Astrocyte (in vitro differentiated cells and primary cell): ENCODE measurements around the gene PON1. TPM values are rescaled to one million over a fixed set of nuclear protein-coding genes. Genes with fewer than 3 reads are reported as not detected.
A peak's percentile ranks its signal among the peaks of the same experiment; 100 is the strongest.

Source experiments
- DNase-seq: peaks from one replicate; pipeline ENCODE4 v3.0.0-alpha.2; 2010; ENCODE audit warnings: low read depth
- FAIRE-seq: peaks from 2 replicates; lab custom pipeline; 2011; peaks lifted over from hg19 to GRCh38; lab: Jason Lieb, UNC
- H2AFZ ChIP-seq: 2 replicates; pipeline ENCODE4 v1.6.0; 2012; ENCODE audit warnings: low read depth, low read length, inconsistent platforms
- H3K27ac ChIP-seq: 2 replicates; pipeline ENCODE4 v1.5.1; 2011; ENCODE audit warnings: low read depth, low read length, inconsistent platforms
- H3K27me3 ChIP-seq: 2 replicates; pipeline ENCODE4 v1.6.0; 2011; ENCODE audit warnings: low read length, inconsistent platforms; ENCODE audit not compliant: insufficient read depth
- H3K36me3 ChIP-seq: 2 replicates; pipeline ENCODE4 v1.5.1; 2011; ENCODE audit warnings: low read length, inconsistent platforms; ENCODE audit not compliant: insufficient read depth
- H3K4me1 ChIP-seq: 2 replicates; pipeline ENCODE4 v1.5.1; 2011; ENCODE audit warnings: low read length, inconsistent platforms; ENCODE audit not compliant: insufficient read depth
- H3K4me2 ChIP-seq: 2 replicates; pipeline ENCODE4 v1.6.0; 2012; ENCODE audit warnings: low read length, inconsistent platforms
- H3K4me3 ChIP-seq: 2 replicates; pipeline ENCODE4 v1.5.1; 2011; ENCODE audit warnings: low read depth, mild to moderate bottlenecking, low read length, inconsistent platforms; ENCODE audit not compliant: insufficient read depth
- H3K79me2 ChIP-seq: 2 replicates; pipeline ENCODE4 v1.6.0; 2012; ENCODE audit warnings: mild to moderate bottlenecking, low read length, inconsistent platforms; ENCODE audit not compliant: insufficient read depth
- H3K9ac ChIP-seq: 2 replicates; pipeline ENCODE4 v1.6.0; 2012; ENCODE audit warnings: mild to moderate bottlenecking, low read length, inconsistent platforms
- H3K9me3 ChIP-seq: 2 replicates; pipeline ENCODE4 v1.5.1; 2012; ENCODE audit warnings: low read depth, mild to moderate bottlenecking, low read length, inconsistent platforms; ENCODE audit not compliant: insufficient read depth
- H4K20me1 ChIP-seq: 2 replicates; pipeline ENCODE4 v1.6.0; 2012; ENCODE audit warnings: low read length, inconsistent platforms; ENCODE audit not compliant: insufficient read depth
- H3K27ac Mint-ChIP-seq: one replicate; pipeline ENCODE4 v1.8.0; 2021; ENCODE audit warnings: mild to moderate bottlenecking, mixed read lengths; ENCODE audit not compliant: unreplicated experiment
- H3K27me3 Mint-ChIP-seq: one replicate; pipeline ENCODE4 v1.8.0; 2021; ENCODE audit warnings: low read depth, mixed read lengths; ENCODE audit not compliant: unreplicated experiment
- H3K36me3 Mint-ChIP-seq: one replicate; pipeline ENCODE4 v1.8.0; 2021; ENCODE audit warnings: low read depth, mixed read lengths; ENCODE audit not compliant: unreplicated experiment
- H3K4me1 Mint-ChIP-seq: one replicate; pipeline ENCODE4 v1.8.0; 2021; ENCODE audit warnings: low read depth, mixed read lengths; ENCODE audit not compliant: unreplicated experiment
- H3K4me3 Mint-ChIP-seq: one replicate; pipeline ENCODE4 v1.8.0; 2021; ENCODE audit warnings: mild to moderate bottlenecking, moderate library complexity, mixed read lengths; ENCODE audit not compliant: unreplicated experiment
- H3K9me3 Mint-ChIP-seq: one replicate; pipeline ENCODE4 v1.8.0; 2021; ENCODE audit warnings: mild to moderate bottlenecking, mixed read lengths; ENCODE audit not compliant: unreplicated experiment
- EZH2 ChIP-seq: IDR thresholded peaks from 2 replicates; pipeline ENCODE4 v1.6.1; 2012; ENCODE audit warnings: mild to moderate bottlenecking, low read length, inconsistent platforms; ENCODE audit not compliant: insufficient read depth
- total RNA-seq: library from RNA; stranded (reverse); gene quantifications from 2 replicates; pipeline ENCODE4 v1.2.1, GENCODE V29; 2021
- TF ChIP-seq, protein P1 (sequence below): IDR thresholded peaks from 2 replicates; pipeline ENCODE4 v1.5.1; 2011; ENCODE audit warnings: low read depth, mild to moderate bottlenecking, inconsistent platforms, low read length, moderate library complexity; ENCODE audit not compliant: insufficient read depth

PON1 gene
- total RNA-seq, 1 donor from 2014 or later = 1.00 TPM

DNA sequence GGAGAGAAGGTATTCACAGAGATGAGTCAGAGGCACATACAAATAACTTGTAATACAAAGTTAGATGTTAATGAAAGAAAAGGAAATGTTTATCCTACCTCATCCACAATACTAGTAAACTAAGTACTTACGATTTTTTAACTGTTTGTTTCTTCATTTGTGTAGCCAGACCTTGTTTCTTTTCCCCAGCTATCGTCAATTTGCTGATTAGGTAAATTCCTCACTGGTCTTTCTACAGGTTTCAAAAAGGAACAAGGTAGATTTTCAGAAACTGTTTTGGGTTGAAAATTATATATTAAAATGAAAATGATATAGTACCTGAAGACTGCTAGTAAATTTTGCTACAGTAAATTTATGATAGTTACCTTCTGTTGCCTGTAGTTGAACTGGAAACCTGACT lies 56.6 kb downstream of the PON1 start:
- Mint-ChIP-seq H3K4me1 (peaks cover 10% of the 10 kb centered on the region), H3K9me3 (no peaks in the 10 kb centered on the region), H3K36me3 (no peaks in the 10 kb centered on the region), H3K4me3 (no peak overlapping the region), H3K27ac (no peak overlapping the region), H3K27me3 (no peaks in the 10 kb centered on the region)
- FAIRE-seq (no peak), DNase-seq (peak; percentile 10)
- Histone ChIP-seq H3K36me3 (no peaks in the 10 kb centered on the region), H4K20me1 (no peaks in the 10 kb centered on the region), H3K27ac (no peak overlapping the region), H3K79me2 (no peaks in the 10 kb centered on the region), H3K9ac (no peak overlapping the region), H2AFZ (no peak overlapping the region), H3K27me3 (no peaks in the 10 kb centered on the region), H3K4me1 (no peaks in the 10 kb centered on the region), H3K4me3 (no peak overlapping the region), H3K4me2 (no peak overlapping the region), H3K9me3 (no peaks in the 10 kb centered on the region)
- TF ChIP-seq, protein P1, sequence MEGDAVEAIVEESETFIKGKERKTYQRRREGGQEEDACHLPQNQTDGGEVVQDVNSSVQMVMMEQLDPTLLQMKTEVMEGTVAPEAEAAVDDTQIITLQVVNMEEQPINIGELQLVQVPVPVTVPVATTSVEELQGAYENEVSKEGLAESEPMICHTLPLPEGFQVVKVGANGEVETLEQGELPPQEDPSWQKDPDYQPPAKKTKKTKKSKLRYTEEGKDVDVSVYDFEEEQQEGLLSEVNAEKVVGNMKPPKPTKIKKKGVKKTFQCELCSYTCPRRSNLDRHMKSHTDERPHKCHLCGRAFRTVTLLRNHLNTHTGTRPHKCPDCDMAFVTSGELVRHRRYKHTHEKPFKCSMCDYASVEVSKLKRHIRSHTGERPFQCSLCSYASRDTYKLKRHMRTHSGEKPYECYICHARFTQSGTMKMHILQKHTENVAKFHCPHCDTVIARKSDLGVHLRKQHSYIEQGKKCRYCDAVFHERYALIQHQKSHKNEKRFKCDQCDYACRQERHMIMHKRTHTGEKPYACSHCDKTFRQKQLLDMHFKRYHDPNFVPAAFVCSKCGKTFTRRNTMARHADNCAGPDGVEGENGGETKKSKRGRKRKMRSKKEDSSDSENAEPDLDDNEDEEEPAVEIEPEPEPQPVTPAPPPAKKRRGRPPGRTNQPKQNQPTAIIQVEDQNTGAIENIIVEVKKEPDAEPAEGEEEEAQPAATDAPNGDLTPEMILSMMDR = no peak

DNA sequence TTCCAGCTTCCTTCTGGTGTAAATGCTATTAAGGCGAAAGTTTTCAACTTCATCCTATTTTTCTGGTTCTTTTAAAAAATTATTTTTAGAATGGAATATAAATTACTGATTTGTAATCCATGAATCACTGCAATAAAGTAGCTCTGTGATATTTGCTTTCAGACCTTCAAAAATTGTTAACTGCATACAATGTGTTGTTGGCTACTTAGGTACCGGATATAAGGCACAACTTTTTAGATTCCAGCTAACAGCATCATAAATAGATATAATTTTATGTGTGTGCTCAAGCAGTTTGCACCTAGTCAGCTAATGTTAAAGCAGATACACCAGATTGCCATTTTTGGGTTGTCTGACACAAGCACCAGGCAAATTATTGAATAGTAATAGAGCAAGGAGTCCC lies 58.7 kb downstream of the PON1 start:
- H3K27ac Mint-ChIP-seq = no peak overlapping the region
- no peak overlapping the region for H3K9ac ChIP-seq
- FAIRE-seq (no peak), DNase-seq (no peak)
- H3K4me1 ChIP-seq = no peaks in the 10 kb centered on the region
- no peak overlapping the region for H3K4me3 Mint-ChIP-seq
- no peaks in the 10 kb centered on the region for H3K36me3 ChIP-seq
- H3K4me3 ChIP-seq = no peak overlapping the region
- peaks cover 10% of the 10 kb centered on the region for H3K4me1 Mint-ChIP-seq
- H4K20me1 ChIP-seq = no peaks in the 10 kb centered on the region
- no peaks in the 10 kb centered on the region for H3K27me3 Mint-ChIP-seq
- no peak overlapping the region for H2AFZ ChIP-seq
- H3K9me3 Mint-ChIP-seq = no peaks in the 10 kb centered on the region
- H3K9me3 ChIP-seq = no peaks in the 10 kb centered on the region
- no peaks in the 10 kb centered on the region for H3K36me3 Mint-ChIP-seq
- H3K27ac ChIP-seq = no peak overlapping the region
- TF ChIP-seq, protein P1 = no peak
- TF ChIP-seq EZH2 = no peak
- H3K79me2 ChIP-seq = no peaks in the 10 kb centered on the region
- H3K27me3 ChIP-seq = no peaks in the 10 kb centered on the region
- no peak overlapping the region for H3K4me2 ChIP-seq

DNA sequence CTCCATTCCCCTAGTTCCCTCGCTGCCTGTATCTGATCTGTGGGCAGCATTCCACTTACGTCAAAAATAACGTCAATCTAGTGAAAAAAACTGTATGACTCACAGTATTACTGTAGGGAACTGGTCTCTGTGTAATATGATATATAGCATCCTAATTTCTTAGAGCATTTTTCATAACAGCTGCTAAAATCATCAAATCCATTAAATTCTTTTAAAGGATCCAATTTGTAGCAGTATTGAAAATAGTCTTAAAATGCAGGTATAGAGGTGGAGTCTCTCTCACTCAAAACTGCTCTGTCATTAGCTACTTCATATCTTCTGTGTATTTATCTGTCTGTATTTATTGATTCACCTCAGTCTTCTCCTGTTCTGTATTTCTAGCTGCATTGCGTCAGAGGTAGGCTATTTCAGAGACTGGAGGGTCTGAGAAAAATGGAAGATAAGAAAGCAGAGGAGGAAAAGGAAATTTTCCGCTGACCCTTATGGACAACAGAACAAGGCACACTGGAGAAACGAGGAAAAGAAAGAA lies 59.9 kb downstream of the PON1 start:
- H3K9me3 Mint-ChIP-seq = no peaks in the 10 kb centered on the region
- FAIRE-seq (no peak), DNase-seq (peak; percentile 77)
- H2AFZ ChIP-seq = no peak overlapping the region
- peak overlapping the region; percentile 31 for H3K4me2 ChIP-seq
- peak overlapping the region; percentile 9 for H3K9ac ChIP-seq
- H3K79me2 ChIP-seq = no peaks in the 10 kb centered on the region
- H3K4me3 ChIP-seq = no peak overlapping the region
- peak overlapping the region; percentile 36 for H3K27ac Mint-ChIP-seq
- no peaks in the 10 kb centered on the region for H3K36me3 ChIP-seq
- H3K4me1 ChIP-seq = no peaks in the 10 kb centered on the region
- no peaks in the 10 kb centered on the region for H4K20me1 ChIP-seq
- H3K9me3 ChIP-seq = no peaks in the 10 kb centered on the region
- TF ChIP-seq EZH2 = no peak
- TF ChIP-seq, protein P1 = no peak
- no peaks in the 10 kb centered on the region for H3K36me3 Mint-ChIP-seq
- H3K27me3 Mint-ChIP-seq = no peaks in the 10 kb centered on the region
- H3K4me1 Mint-ChIP-seq = peaks cover 10% of the 10 kb centered on the region
- H3K27ac ChIP-seq = no peak overlapping the region
- H3K27me3 ChIP-seq = no peaks in the 10 kb centered on the region
- no peak overlapping the region for H3K4me3 Mint-ChIP-seq
